Measurements from ENCODE around the gene TRIM31.

GRCh38 chr6:30154061-30154460 lies 41.2 kb upstream of the TRIM31 start:
- TF ChIP-seq CTCF (conservative IDR thresholded peaks at IDR 0.05 in 1 of 2, IDR thresholded peaks at IDR 0.05 in 1 of 2; ENCODE audit: low read depth in 1 of 2, low read length in 2 of 2), result no peak
- TF ChIP-seq EZH2 (IDR thresholded peaks at IDR 0.05; ENCODE audit: low read length, missing control alignments), result no peak

All from fibroblast of lung (primary cell).